K562 (cell line): ENCODE data around the gene EML3. TPM values are rescaled to one million over a fixed set of nuclear protein-coding genes. Genes with fewer than 3 reads are reported as not detected.

Source experiments
- ARID1B ChIP-seq: fragments of 450-650 bp; IDR thresholded peaks from 2 replicates; pipeline ENCODE4 v1.6.1; 2016; ENCODE audit warnings: antibody characterized with exemption, mild to moderate bottlenecking, inconsistent platforms
- CBX1 ChIP-seq: sonication (generic); IDR thresholded peaks from 2 replicates; pipeline ENCODE4 v1.6.1; 2016; ENCODE audit warnings: antibody characterized with exemption, low read depth, mild to moderate bottlenecking
- CBX3 ChIP-seq, 2 experiments: IDR thresholded peaks; 1 replicate in 1 of 2; 2 replicates in 1 of 2; pipeline ENCODE4 v1.6.1; 2012; ENCODE audit warnings: inconsistent platforms in 2 of 2, low read length in 2 of 2, borderline replicate concordance in 1 of 2, control low read depth in 1 of 2
- CHD2 ChIP-seq: IDR thresholded peaks from 2 replicates; pipeline ENCODE4 v1.6.1; 2011; ENCODE audit warnings: low read depth, low read length
- ELF1 ChIP-seq: fragments of 200-800 bp; sonication (Bioruptor generic); IDR thresholded peaks from 2 replicates; pipeline ENCODE4 v1.6.1; 2016; ENCODE audit warnings: missing genetic modification characterization, missing compliant biosample characterization
- FOXJ3 ChIP-seq: sonication (generic); formaldehyde crosslinking; IDR thresholded peaks from 2 replicates; pipeline ENCODE4 v1.4.0; 2020; ENCODE audit warnings: mild to moderate bottlenecking, missing genetic modification reagents
- GATAD2A ChIP-seq: fragments of 450-650 bp; IDR thresholded peaks from 2 replicates; pipeline ENCODE4 v1.6.1; 2017
- NFATC3 ChIP-seq: fragments of 450-650 bp; IDR thresholded peaks from 2 replicates; pipeline ENCODE4 v1.6.1; 2017; ENCODE audit warnings: mild to moderate bottlenecking
- NRF1 ChIP-seq, 2 experiments: fragments of 450-650 bp; IDR thresholded peaks in 1 of 2; conservative IDR thresholded peaks in 1 of 2; 2 replicates each; pipeline ENCODE4 v1.6.1; 2014; ENCODE audit warnings: mild to moderate bottlenecking in 2 of 2
- RFX5 ChIP-seq: IDR thresholded peaks from 2 replicates; pipeline ENCODE4 v1.6.1; 2011; ENCODE audit warnings: low read depth, mild to moderate bottlenecking, improper control_type of control experiment, low read length
- SP1 ChIP-seq: sonication (generic); formaldehyde crosslinking; IDR thresholded peaks from 2 replicates; pipeline ENCODE4 v1.8.1; 2022; ENCODE audit warnings: mild to moderate bottlenecking, missing genetic modification reagents
- ZC3H11A ChIP-seq: IDR thresholded peaks from 2 replicates; pipeline ENCODE4 v1.6.1; 2012; ENCODE audit warnings: low read depth, low read length, improper control_type of control experiment
- polyA plus RNA-seq, 8 experiments: library from polyadenylated mRNA; depleted of rRNA in 4 of 8; stranded (reverse) in 5 of 8; unstranded in 3 of 8; fragments of >200 nt; fragmentation: Nextera tagmentation in 2 of 8; fragmentation: Illumina TruSeq in 1 of 8; extraction: Ambion mirVana in 2 of 8; extraction: Trizol in 1 of 8; gene quantifications; 2 replicates each; pipeline versions ENCODE4 v1.2.1 to v1.2.3, GENCODE V29; 2011 to 2014; ENCODE audit warnings: inconsistent platforms in 1 of 8, missing spikeins in 1 of 8
- total RNA-seq, 7 experiments: library from RNA; depleted of rRNA in 6 of 7; stranded (reverse); fragments of >200 nt in 6 of 7; fragmentation: Illumina TruSeq in 2 of 7; extraction: Trizol in 2 of 7; gene quantifications; 2 replicates each; pipeline versions ENCODE4 v1.2.1 to v1.2.3, GENCODE V29; 2011 to 2021; ENCODE audit warnings: low replicate concordance in 1 of 7
- TF ChIP-seq, protein P1 (sequence below): fragments of 250-450 bp; sonication (Bioruptor Pico); IDR thresholded peaks from 2 replicates; pipeline ENCODE4 v1.5.0; 2021; ENCODE audit warnings: mild to moderate bottlenecking, borderline replicate concordance
- TF ChIP-seq, protein P2 (sequence below): fragments of 250-450 bp; sonication (Bioruptor Pico); IDR thresholded peaks from 2 replicates; pipeline ENCODE4 v1.4.0; 2020; ENCODE audit warnings: mild to moderate bottlenecking, moderate library complexity, borderline replicate concordance
- TF ChIP-seq, protein P3 (sequence below): sonication (generic); formaldehyde crosslinking; IDR thresholded peaks from 2 replicates; pipeline ENCODE4 v1.8.1; 2023; ENCODE audit warnings: mild to moderate bottlenecking, missing genetic modification reagents, moderate library complexity
- TF ChIP-seq, protein P4 (sequence below): sonication (generic); formaldehyde crosslinking; IDR thresholded peaks from 2 replicates; pipeline ENCODE4 v1.8.1; 2023; ENCODE audit warnings: missing genetic modification reagents, mild to moderate bottlenecking, borderline replicate concordance

Gene EML3
- total and polyA plus RNA-seq, 9 of the 15 experiments (the other 6 are each of a cell fraction or from before 2014, with no cell fraction given): 0.32 to 90.5 (median 26.4) TPM

DNA sequence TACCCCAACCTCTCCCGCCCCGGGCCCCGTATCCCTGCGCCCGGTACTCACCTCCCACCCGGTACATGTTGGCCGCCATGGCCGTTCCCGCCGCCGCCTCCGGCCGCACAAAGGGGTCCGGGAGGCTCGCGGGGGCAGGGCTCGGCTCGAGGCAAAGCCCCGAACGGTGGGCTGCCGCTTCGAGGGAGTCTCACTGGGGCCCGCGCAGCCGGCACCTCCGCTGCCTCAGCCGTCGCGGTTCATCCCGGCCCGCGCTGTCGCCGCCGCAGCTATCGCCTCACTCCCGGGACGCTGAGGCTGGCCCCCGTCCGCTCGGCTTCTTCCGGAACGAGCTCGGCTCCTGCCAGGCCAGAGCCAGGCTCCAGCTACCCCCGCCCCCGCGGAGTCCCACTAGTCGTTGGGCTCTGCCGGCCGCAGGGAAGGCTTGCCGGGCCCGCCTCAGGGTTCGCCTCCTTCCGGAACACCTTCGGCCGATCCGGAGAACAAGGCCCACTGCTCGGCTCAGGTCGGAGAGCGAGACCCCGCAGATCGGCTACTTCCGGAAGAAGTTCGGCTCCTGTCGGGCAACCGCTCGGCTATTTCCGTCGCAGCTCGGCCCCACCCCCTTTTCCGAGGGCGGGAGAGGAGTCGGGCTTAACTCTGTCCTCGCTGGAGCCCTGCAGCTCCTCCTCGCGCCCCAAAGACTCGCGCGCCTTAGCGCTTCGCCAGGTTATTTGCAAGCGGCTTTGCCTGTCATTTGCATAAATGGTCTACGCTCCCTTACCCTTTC is 11.0 kb downstream of the EML3 start, which contains the start of gene MTA2 (continued):
- TF ChIP-seq, protein P1, sequence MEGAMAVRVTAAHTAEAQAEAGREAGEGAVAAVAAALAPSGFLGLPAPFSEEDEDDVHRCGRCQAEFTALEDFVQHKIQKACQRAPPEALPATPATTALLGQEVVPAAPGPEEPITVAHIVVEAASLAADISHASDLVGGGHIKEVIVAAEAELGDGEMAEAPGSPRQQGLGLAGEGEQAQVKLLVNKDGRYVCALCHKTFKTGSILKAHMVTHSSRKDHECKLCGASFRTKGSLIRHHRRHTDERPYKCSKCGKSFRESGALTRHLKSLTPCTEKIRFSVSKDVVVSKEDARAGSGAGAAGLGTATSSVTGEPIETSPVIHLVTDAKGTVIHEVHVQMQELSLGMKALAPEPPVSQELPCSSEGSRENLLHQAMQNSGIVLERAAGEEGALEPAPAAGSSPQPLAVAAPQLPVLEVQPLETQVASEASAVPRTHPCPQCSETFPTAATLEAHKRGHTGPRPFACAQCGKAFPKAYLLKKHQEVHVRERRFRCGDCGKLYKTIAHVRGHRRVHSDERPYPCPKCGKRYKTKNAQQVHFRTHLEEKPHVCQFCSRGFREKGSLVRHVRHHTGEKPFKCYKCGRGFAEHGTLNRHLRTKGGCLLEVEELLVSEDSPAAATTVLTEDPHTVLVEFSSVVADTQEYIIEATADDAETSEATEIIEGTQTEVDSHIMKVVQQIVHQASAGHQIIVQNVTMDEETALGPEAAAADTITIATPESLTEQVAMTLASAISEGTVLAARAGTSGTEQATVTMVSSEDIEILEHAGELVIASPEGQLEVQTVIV (CRISPR knock-in tag): no peak
- peak; percentile 64 to 76; a peak in 3 of 4 replicates for TF ChIP-seq NRF1 (conservative IDR thresholded peaks at IDR 0.05 in 1 of 2, IDR thresholded peaks at IDR 0.05 in 1 of 2)
- TF ChIP-seq FOXJ3: no peak
- peak; percentile 58; the same call in 1 of the 2 replicates for TF ChIP-seq NFATC3
- TF ChIP-seq CBX3 (IDR thresholded peaks at IDR 0.05; ENCODE audit: borderline replicate concordance in 1 of 2, low read length in 2 of 2): no peak
- TF ChIP-seq, protein P2, sequence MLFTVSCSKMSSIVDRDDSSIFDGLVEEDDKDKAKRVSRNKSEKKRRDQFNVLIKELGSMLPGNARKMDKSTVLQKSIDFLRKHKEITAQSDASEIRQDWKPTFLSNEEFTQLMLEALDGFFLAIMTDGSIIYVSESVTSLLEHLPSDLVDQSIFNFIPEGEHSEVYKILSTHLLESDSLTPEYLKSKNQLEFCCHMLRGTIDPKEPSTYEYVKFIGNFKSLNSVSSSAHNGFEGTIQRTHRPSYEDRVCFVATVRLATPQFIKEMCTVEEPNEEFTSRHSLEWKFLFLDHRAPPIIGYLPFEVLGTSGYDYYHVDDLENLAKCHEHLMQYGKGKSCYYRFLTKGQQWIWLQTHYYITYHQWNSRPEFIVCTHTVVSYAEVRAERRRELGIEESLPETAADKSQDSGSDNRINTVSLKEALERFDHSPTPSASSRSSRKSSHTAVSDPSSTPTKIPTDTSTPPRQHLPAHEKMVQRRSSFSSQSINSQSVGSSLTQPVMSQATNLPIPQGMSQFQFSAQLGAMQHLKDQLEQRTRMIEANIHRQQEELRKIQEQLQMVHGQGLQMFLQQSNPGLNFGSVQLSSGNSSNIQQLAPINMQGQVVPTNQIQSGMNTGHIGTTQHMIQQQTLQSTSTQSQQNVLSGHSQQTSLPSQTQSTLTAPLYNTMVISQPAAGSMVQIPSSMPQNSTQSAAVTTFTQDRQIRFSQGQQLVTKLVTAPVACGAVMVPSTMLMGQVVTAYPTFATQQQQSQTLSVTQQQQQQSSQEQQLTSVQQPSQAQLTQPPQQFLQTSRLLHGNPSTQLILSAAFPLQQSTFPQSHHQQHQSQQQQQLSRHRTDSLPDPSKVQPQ (CRISPR knock-in tag): no peak
- TF ChIP-seq RFX5: no peak
- TF ChIP-seq ZC3H11A: no peak
- TF ChIP-seq, protein P3, sequence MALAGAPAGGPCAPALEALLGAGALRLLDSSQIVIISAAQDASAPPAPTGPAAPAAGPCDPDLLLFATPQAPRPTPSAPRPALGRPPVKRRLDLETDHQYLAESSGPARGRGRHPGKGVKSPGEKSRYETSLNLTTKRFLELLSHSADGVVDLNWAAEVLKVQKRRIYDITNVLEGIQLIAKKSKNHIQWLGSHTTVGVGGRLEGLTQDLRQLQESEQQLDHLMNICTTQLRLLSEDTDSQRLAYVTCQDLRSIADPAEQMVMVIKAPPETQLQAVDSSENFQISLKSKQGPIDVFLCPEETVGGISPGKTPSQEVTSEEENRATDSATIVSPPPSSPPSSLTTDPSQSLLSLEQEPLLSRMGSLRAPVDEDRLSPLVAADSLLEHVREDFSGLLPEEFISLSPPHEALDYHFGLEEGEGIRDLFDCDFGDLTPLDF (CRISPR knock-in tag): 0 out of 2 replicates have a peak, but pooled peaks have one; percentile 68
- TF ChIP-seq, protein P4, sequence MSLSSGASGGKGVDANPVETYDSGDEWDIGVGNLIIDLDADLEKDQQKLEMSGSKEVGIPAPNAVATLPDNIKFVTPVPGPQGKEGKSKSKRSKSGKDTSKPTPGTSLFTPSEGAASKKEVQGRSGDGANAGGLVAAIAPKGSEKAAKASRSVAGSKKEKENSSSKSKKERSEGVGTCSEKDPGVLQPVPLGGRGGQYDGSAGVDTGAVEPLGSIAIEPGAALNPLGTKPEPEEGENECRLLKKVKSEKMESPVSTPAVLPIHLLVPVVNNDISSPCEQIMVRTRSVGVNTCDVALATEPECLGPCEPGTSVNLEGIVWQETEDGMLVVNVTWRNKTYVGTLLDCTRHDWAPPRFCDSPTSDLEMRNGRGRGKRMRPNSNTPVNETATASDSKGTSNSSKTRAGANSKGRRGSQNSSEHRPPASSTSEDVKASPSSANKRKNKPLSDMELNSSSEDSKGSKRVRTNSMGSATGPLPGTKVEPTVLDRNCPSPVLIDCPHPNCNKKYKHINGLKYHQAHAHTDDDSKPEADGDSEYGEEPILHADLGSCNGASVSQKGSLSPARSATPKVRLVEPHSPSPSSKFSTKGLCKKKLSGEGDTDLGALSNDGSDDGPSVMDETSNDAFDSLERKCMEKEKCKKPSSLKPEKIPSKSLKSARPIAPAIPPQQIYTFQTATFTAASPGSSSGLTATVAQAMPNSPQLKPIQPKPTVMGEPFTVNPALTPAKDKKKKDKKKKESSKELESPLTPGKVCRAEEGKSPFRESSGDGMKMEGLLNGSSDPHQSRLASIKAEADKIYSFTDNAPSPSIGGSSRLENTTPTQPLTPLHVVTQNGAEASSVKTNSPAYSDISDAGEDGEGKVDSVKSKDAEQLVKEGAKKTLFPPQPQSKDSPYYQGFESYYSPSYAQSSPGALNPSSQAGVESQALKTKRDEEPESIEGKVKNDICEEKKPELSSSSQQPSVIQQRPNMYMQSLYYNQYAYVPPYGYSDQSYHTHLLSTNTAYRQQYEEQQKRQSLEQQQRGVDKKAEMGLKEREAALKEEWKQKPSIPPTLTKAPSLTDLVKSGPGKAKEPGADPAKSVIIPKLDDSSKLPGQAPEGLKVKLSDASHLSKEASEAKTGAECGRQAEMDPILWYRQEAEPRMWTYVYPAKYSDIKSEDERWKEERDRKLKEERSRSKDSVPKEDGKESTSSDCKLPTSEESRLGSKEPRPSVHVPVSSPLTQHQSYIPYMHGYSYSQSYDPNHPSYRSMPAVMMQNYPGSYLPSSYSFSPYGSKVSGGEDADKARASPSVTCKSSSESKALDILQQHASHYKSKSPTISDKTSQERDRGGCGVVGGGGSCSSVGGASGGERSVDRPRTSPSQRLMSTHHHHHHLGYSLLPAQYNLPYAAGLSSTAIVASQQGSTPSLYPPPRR (CRISPR knock-in tag): peak; percentile 34; the same call in 1 of the 2 replicates
- TF ChIP-seq ELF1 (tag): peak; percentile 37; the same call in 1 of the 2 replicates
- peak; percentile 55; the same call in 1 of the 2 replicates for TF ChIP-seq CBX1
- TF ChIP-seq SP1 (CRISPR knock-in tag): peak; percentile 89
- peak; percentile 87; the same call in 1 of the 2 replicates for TF ChIP-seq GATAD2A
- TF ChIP-seq ARID1B: no peak
- TF ChIP-seq CHD2: peak; percentile 82
